Measurements from ENCODE around the gene HES2. TPM values are rescaled to one million over a fixed set of nuclear protein-coding genes. Genes with fewer than 3 reads are reported as not detected.

HES2 gene
- total and polyA plus RNA-seq, 2 experiments from 2014 or later, result 0.27 to 1.2 TPM

DNA sequence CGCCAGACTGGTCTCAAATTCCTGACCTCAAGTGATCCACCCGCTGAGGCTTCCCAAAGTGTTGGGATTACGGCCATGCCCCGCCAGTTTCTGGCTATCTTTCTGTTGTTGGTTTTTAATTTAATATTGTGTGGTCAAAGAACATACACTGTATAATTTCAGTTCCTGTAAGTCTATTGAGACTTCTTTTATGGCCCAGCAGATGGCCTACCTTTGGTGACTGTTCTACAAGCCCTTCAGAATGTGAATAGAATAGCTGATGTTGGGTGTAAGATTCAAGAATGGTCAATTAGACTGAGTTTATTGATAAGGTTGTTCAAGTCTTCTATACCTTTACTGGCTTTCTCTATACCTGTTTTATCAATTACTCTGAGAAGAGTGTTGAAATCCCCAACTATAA is 10.7 kb downstream of the HES2 start:
- TF ChIP-seq, protein P1, sequence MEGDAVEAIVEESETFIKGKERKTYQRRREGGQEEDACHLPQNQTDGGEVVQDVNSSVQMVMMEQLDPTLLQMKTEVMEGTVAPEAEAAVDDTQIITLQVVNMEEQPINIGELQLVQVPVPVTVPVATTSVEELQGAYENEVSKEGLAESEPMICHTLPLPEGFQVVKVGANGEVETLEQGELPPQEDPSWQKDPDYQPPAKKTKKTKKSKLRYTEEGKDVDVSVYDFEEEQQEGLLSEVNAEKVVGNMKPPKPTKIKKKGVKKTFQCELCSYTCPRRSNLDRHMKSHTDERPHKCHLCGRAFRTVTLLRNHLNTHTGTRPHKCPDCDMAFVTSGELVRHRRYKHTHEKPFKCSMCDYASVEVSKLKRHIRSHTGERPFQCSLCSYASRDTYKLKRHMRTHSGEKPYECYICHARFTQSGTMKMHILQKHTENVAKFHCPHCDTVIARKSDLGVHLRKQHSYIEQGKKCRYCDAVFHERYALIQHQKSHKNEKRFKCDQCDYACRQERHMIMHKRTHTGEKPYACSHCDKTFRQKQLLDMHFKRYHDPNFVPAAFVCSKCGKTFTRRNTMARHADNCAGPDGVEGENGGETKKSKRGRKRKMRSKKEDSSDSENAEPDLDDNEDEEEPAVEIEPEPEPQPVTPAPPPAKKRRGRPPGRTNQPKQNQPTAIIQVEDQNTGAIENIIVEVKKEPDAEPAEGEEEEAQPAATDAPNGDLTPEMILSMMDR (IDR thresholded peaks at IDR 0.05; ENCODE audit: poor library complexity), result no peak
- TF ChIP-seq EZH2phosphoT487 (IDR thresholded peaks at IDR 0.05; ENCODE audit: low read depth, severe bottlenecking, unreplicated experiment), result no peak
- no peak for TF ChIP-seq EZH2 (IDR thresholded peaks at IDR 0.05; ENCODE audit: borderline replicate concordance)
- H2AFZ ChIP-seq, result no peak overlapping the region
- H3K27me3 ChIP-seq, result peaks cover 14% of the 10 kb centered on the region
- DNase-seq (ENCODE audit: low spot score), result no peak
- H3K4me1 ChIP-seq (ENCODE audit: insufficient read depth), result no peaks in the 10 kb centered on the region
- 88% methylated on average over 4 of the region's 4 CpGs for WGBS (ENCODE audit: low lambda C conversion rate, missing lambda C conversion rate)
- no peak overlapping the region for H3K4me3 ChIP-seq
- no peaks in the 10 kb centered on the region for H4K20me1 ChIP-seq (ENCODE audit: insufficient read depth, poor library complexity, severe bottlenecking)
- no peak overlapping the region for H3K4me2 ChIP-seq
- H3K36me3 ChIP-seq (replicated peaks; ENCODE audit: insufficient read depth, low read depth), result no peaks in the 10 kb centered on the region
- H3K9me2 ChIP-seq (replicated peaks; ENCODE audit: insufficient read depth), result no peaks in the 10 kb centered on the region
- H3K79me2 ChIP-seq, result no peaks in the 10 kb centered on the region
- H3K9me3 ChIP-seq (ENCODE audit: low read depth), result no peaks in the 10 kb centered on the region
- H3K27ac ChIP-seq, result no peak overlapping the region

DNA sequence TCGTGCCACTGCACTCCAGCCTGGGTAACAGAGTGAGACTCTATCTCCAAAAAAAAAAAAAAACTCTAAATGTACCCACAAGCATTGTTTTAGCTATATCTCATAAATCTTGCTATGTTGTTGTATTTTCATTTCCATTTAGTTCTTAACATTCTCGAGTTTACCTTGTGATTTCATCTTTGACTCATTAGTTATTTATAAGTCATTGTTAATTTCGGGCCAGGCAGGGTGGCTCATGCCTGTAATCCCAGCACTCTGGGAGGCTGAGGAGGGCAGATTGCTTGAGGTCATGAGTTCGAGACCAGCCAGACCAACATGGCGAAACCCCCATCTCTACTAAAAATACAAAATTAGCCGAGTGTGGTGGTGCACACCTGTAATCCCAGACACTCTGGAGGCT is 11.7 kb downstream of the HES2 start:
- Histone ChIP-seq H4K20me1 (ENCODE audit: insufficient read depth, poor library complexity, severe bottlenecking) (no peaks in the 10 kb centered on the region), H3K4me3 (no peak overlapping the region), H3K36me3 (replicated peaks; ENCODE audit: insufficient read depth, low read depth) (no peaks in the 10 kb centered on the region), H3K4me2 (no peak overlapping the region), H3K27me3 (peaks cover 14% of the 10 kb centered on the region), H3K27ac (no peak overlapping the region), H3K4me1 (ENCODE audit: insufficient read depth) (no peaks in the 10 kb centered on the region), H2AFZ (no peak overlapping the region), H3K9me3 (ENCODE audit: low read depth) (no peaks in the 10 kb centered on the region), H3K9me2 (replicated peaks; ENCODE audit: insufficient read depth) (no peaks in the 10 kb centered on the region), H3K79me2 (no peaks in the 10 kb centered on the region)
- no peak for DNase-seq (ENCODE audit: low spot score)
- WGBS (ENCODE audit: low lambda C conversion rate, missing lambda C conversion rate), result 85% methylated on average over 6 of the region's 6 CpGs
- no peak for TF ChIP-seq EZH2phosphoT487 (IDR thresholded peaks at IDR 0.05; ENCODE audit: low read depth, severe bottlenecking, unreplicated experiment)
- TF ChIP-seq, protein P1 (IDR thresholded peaks at IDR 0.05; ENCODE audit: poor library complexity), result no peak
- TF ChIP-seq EZH2 (IDR thresholded peaks at IDR 0.05; ENCODE audit: borderline replicate concordance), result no peak

DNA sequence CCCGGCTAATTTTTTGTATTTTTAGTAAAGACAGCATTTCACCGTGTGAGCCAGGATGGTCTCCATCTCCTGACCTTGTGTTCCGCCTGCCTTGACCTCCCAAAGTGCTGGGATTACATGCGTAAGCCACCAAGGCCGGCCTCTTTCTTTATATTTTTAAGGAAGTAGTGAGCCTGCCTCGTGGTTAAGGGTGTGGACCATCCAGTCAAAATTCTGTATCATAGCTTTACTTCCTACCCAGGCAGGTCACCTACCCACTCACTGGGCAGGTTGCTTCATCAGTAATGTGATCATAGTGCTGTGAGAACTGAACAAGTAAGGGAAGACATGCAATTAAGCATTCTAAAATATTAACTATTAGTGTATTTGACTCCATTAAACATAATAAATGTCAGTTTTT is 18.0 kb downstream of the HES2 start:
- Histone ChIP-seq H4K20me1 (ENCODE audit: insufficient read depth, poor library complexity, severe bottlenecking) (no peaks in the 10 kb centered on the region), H3K36me3 (replicated peaks; ENCODE audit: insufficient read depth, low read depth) (no peaks in the 10 kb centered on the region), H3K27ac (no peak overlapping the region), H3K4me3 (no peak overlapping the region), H3K4me2 (no peak overlapping the region), H3K4me1 (ENCODE audit: insufficient read depth) (no peaks in the 10 kb centered on the region), H3K27me3 (peaks cover 8% of the 10 kb centered on the region), H2AFZ (no peak overlapping the region), H3K9me2 (replicated peaks; ENCODE audit: insufficient read depth) (no peaks in the 10 kb centered on the region), H3K9me3 (ENCODE audit: low read depth) (no peaks in the 10 kb centered on the region), H3K79me2 (no peaks in the 10 kb centered on the region)
- TF ChIP-seq, protein P1 (IDR thresholded peaks at IDR 0.05; ENCODE audit: poor library complexity), result no peak
- no peak for TF ChIP-seq EZH2 (IDR thresholded peaks at IDR 0.05; ENCODE audit: borderline replicate concordance)
- TF ChIP-seq EZH2phosphoT487 (IDR thresholded peaks at IDR 0.05; ENCODE audit: low read depth, severe bottlenecking, unreplicated experiment), result no peak
- 86% methylated on average over 6 of the region's 6 CpGs for WGBS (ENCODE audit: low lambda C conversion rate, missing lambda C conversion rate)
- DNase-seq (ENCODE audit: low spot score), result no peak

DNA sequence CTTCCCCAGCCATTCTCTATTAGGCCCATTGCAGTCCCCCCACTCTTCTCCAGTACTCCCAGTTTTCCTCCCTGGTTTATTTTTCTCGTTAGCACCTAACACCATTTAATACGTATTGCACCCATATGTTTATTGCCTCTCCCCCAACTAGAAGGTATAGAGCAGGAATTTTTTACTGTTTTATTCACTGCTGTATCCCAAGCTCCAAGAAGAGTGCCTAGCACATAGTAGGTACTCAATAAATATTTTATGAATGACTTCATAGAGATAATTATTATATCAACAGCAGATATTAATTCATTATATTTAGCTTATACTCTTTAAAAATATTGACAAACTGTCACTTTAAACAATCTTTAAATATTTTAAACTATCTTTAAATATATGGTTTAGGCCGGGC is 20.4 kb downstream of the HES2 start:
- Histone ChIP-seq H3K4me2 (no peak overlapping the region), H3K4me1 (ENCODE audit: insufficient read depth) (peaks cover 2% of the 10 kb centered on the region), H3K9me3 (ENCODE audit: low read depth) (no peaks in the 10 kb centered on the region), H3K27me3 (no peaks in the 10 kb centered on the region), H3K27ac (no peak overlapping the region), H3K4me3 (no peak overlapping the region), H3K79me2 (peaks cover 3% of the 10 kb centered on the region), H4K20me1 (ENCODE audit: insufficient read depth, poor library complexity, severe bottlenecking) (no peaks in the 10 kb centered on the region), H3K36me3 (replicated peaks; ENCODE audit: insufficient read depth, low read depth) (no peaks in the 10 kb centered on the region), H2AFZ (no peak overlapping the region), H3K9me2 (replicated peaks; ENCODE audit: insufficient read depth) (no peaks in the 10 kb centered on the region)
- no peak for TF ChIP-seq EZH2 (IDR thresholded peaks at IDR 0.05; ENCODE audit: borderline replicate concordance)
- TF ChIP-seq, protein P1 (IDR thresholded peaks at IDR 0.05; ENCODE audit: poor library complexity), result no peak
- TF ChIP-seq EZH2phosphoT487 (IDR thresholded peaks at IDR 0.05; ENCODE audit: low read depth, severe bottlenecking, unreplicated experiment), result no peak
- no peak for DNase-seq (ENCODE audit: low spot score)
- 88% methylated on average over 3 of the region's 3 CpGs for WGBS (ENCODE audit: low lambda C conversion rate, missing lambda C conversion rate)
